Stimulated activated CD8-positive, alpha-beta memory T cell treated with anti-CD3 and anti-CD28 coated beads, Interleukin-15, amount 100 ng/mL, for 1 hour (primary cell): ENCODE data around the gene IFNK.

ENCODE experiments used
- DNase-seq: peaks from one replicate; pipeline ENCODE4 v3.0.0-alpha.2; 2020; ENCODE audit warnings: low read depth

IFNK gene

GRCh38 chr9:27573634-27574590 lies 49.8 kb downstream of the IFNK start:
- peak; percentile 92 for DNase-seq
